Mammary epithelial cell (primary cell): ENCODE results near the gene SIGLEC15.

ENCODE experiments used
- EZH2 ChIP-seq: IDR thresholded peaks from 2 replicates; pipeline ENCODE4 v1.6.1; 2012; ENCODE audit warnings: low read length, inconsistent platforms, borderline replicate concordance
- TF ChIP-seq, protein P1 (sequence below), 2 donors: IDR thresholded peaks in 1 of 2; conservative IDR thresholded peaks in 1 of 2; 2 replicates each; pipeline ENCODE4 v1.5.1; 2011 to 2012; ENCODE audit warnings: inconsistent platforms in 2 of 2, low read length in 2 of 2, mild to moderate bottlenecking in 2 of 2, control low read depth in 1 of 2, low read depth in 1 of 2; ENCODE audit not compliant: insufficient read depth in 1 of 2; ENCODE audit errors: extremely low read depth in 1 of 2

DNA sequence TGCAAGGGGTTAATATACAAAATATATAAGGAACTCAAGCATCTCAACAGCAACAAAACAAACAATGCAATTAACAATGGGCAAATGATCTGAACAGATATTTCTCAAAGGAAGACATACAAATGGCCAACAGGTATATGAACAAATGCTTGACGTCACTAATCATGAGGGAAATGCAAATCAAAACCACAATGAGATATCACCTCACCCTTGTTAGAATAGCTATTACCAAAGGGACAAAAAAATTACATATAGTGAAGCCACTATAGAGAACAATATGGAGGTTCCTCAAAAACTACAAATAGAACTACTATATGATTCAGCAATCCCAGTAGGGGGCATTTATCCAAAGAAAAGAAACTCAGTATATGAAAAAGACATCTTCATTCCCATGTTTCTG, 3.8 kb upstream of the SIGLEC15 start:
- TF ChIP-seq, protein P1, sequence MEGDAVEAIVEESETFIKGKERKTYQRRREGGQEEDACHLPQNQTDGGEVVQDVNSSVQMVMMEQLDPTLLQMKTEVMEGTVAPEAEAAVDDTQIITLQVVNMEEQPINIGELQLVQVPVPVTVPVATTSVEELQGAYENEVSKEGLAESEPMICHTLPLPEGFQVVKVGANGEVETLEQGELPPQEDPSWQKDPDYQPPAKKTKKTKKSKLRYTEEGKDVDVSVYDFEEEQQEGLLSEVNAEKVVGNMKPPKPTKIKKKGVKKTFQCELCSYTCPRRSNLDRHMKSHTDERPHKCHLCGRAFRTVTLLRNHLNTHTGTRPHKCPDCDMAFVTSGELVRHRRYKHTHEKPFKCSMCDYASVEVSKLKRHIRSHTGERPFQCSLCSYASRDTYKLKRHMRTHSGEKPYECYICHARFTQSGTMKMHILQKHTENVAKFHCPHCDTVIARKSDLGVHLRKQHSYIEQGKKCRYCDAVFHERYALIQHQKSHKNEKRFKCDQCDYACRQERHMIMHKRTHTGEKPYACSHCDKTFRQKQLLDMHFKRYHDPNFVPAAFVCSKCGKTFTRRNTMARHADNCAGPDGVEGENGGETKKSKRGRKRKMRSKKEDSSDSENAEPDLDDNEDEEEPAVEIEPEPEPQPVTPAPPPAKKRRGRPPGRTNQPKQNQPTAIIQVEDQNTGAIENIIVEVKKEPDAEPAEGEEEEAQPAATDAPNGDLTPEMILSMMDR (conservative IDR thresholded peaks at IDR 0.05 in 1 of 2, IDR thresholded peaks at IDR 0.05 in 1 of 2; ENCODE audit: extremely low read depth in 1 of 2, insufficient read depth in 1 of 2, low read depth in 1 of 2, low read length in 2 of 2): no peak
- no peak for TF ChIP-seq EZH2
